HG02678 (cell line): ENCODE measurements around the gene KRT79.
"Not testable (repeated sequence)": the region's sequence is repeated elsewhere in the genome, so short reads cannot be mapped to it uniquely, and the experiment has no call there.

Source experiments
- ATAC-seq: cut with Tn5 transposase; IDR thresholded peaks from one replicate; pipeline ENCODE4 v1.9.1; 2021; ENCODE audit warnings: mild to moderate bottlenecking, moderate library complexity; ENCODE audit not compliant: unreplicated experiment

KRT79 gene

DNA sequence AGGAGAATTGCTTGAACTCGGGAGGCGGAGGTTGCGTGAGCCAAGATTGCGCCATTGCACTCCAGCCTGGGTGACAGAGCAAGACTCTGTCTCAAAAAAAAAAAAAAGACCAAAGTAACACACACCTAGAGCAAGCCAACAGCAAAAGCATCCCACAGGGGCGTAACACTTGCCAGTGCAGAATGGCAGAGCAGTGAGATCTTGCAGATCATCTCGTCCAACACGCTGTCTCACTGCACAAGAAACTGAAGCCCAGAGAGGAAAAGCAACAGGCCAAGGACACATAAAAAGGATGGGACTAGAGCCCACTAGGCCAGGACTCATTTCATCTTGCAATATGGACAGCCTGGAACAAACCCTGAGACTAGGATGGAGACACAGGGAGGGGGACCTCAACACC, 27.4 kb upstream of the KRT79 start:
- no peak for ATAC-seq

DNA sequence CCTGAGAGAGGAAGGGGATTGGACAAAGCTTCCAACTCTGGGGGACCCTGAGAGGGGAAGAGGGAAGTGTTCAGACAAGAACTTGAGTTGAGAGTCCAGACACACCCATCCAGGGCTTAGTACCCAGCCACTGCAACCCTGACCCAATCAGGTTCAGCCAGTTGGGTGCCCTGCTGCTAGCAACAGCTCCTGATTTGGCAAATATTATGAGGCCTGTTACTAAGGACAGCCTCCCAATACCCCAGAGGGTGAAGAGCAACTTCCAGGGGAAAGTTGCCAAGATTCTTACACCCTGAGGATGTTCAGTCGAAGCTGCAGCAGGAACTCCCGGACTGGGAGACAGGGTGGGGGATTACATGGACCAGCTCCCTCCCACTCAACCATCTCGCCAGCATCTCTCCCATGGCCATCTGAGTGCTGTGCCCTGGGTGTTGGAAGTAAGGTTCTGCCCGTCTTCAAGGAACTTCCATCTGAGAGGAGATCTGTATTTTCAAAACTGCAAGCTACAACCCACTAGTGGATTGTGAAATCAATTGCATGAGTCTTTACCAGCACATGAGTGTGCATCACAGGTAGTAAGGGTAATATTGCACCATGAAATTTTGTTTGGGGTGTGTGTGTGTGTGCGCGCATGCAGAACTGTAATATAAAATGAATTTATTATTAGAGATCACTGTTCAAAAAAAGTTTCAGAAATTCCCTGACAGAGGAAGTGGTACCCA, 26.2 kb upstream of the KRT79 start:
- ATAC-seq = no peak

DNA sequence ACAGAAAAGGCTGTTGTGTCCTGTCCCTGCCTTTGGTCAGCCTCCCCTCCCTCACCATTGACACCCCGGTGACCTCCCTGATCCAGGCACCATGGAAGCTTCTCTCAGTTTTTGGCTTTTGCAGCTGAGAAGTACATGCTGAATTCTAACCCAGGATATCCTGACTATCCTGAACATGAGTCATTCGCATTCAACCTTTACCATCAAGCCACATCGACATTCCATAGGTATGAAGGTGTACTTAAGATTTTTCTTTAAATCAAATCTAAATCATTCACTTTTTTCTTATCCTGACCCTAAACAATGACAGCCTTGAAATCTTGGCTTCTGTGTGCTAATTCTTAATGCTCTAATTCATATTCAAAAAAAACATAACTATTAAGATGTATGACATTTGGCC, 23.4 kb upstream of the KRT79 start:
- no peak for ATAC-seq

DNA sequence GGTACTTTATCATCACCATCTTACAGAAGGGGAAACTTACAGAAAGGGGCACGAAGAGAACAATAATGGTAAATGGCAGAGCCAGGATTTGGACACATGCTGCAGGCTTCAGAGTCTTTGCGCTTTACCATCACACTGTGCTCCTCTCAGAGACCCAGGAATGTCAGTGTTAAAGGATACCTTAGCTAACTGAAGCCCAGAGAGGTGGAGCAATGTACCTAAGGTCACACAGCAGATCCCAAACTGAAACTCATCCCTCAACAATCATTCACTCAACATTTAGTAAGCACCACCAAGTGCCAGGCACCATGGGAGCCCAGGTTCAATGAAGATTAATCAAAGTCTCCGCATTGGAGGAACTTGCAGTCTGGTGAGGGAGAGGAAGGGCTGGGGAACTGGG, 22.7 kb upstream of the KRT79 start:
- ATAC-seq = no peak

DNA sequence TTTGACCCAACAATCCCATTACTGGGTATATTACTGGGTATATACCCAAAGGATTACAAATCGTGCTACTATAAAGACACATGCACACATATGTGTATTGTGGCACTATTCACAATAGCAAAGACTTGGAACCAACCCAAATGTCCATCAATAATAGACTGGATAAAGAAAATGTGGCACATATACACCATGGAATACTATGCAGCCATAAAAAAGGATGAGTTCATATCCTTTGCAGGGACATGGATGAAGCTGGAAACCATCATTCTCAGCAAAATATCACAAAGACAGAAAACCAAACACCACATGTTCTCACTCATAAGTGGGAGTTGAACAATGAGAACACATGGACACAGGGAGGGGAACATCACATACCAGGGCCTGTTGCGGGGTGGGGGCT, 22.0 kb upstream of the KRT79 start:
- ATAC-seq = not testable (repeated sequence)

DNA sequence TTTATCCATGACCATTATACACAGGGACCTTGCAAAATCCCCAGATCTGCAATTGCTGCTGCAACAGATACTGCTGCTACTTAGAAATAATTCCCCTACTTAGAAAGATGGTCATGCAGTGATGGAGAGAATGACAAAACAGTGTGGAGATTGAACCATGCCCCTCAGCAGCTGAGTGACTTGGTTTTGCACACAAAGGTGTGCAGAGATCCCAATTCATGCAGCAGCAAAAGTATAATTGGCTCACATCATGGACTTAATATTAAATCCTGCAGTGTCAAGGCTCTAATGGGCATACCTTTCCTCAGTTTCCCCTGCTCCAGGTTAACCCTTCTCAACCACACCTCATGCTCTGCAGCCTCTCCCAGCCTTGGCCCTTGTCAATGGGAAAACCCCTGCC, 17.7 kb upstream of the KRT79 start:
- no peak for ATAC-seq

DNA sequence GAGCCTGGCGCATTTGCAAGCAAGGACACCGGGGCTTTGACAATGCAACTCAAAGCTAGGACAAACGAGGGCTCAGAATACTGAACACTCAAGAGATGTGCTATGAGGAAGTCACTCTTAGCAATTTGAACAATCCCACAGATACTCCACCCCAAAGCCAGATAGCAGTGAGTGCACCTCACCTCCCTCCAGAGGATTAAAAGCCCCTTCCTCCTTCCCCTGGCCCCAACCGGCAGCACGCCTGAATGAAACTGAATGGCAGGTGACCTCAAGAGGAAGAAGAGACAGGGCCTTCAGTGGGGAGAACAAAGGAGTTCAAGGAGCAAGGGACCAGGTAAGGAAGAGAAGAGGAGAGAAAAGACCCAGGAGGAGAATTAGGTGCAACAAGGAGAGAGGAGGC, 16.6 kb upstream of the KRT79 start:
- no peak for ATAC-seq

DNA sequence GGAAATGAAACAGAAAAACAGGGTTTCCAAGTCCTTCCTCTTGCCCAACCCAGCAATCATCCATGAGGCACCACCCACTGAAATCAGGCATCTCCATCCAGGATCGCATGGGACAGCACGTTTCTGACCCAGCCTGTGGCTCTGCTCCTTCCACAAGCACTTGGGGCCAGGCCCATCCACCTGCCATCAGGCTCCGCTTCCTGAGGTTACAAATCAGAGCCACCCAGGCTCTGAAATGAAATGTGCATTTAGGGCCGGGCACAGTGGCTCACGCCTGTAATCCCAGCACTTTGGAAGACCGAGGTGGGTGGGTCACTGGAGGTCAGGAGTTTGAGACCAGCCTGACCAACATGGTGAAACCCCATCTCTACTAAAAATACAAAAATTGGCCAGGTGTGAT, 15.4 kb upstream of the KRT79 start:
- no peak for ATAC-seq

DNA sequence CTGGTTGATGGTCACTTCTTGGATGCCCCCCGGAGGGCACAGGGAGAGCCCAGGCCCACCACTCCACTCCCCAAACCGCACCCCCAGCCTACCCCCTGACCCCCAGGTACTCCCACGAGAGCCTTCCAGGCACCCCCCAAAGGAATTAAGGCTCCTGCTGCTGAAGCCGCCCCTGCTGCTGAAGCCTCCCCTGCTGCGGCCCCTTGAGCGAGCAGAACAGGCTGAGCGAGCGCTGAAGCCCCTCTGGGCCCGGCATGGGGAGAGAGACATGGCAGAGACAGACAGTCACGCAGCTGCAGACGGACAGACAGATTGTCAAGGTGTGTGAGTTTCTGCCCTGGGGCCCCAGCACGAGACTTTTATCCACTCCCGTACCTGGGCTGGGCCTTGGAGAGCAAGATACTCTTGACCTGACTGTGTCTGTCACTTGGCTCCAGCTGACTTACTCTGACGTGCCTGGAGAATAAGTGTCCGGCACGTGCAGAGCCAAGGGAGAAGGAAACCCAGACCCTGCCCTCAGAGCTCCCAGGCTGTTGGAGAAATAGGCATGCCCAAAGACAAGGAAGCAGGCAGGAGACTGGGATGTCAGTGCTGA, 14.6 kb upstream of the KRT79 start, which contains the start of gene KRT78:
KRT78 (minus strand) TSS at position 334 of the 595 bp plus-strand sequence; CDS start at position 270, 64 bp downstream.
- ATAC-seq = no peak

DNA sequence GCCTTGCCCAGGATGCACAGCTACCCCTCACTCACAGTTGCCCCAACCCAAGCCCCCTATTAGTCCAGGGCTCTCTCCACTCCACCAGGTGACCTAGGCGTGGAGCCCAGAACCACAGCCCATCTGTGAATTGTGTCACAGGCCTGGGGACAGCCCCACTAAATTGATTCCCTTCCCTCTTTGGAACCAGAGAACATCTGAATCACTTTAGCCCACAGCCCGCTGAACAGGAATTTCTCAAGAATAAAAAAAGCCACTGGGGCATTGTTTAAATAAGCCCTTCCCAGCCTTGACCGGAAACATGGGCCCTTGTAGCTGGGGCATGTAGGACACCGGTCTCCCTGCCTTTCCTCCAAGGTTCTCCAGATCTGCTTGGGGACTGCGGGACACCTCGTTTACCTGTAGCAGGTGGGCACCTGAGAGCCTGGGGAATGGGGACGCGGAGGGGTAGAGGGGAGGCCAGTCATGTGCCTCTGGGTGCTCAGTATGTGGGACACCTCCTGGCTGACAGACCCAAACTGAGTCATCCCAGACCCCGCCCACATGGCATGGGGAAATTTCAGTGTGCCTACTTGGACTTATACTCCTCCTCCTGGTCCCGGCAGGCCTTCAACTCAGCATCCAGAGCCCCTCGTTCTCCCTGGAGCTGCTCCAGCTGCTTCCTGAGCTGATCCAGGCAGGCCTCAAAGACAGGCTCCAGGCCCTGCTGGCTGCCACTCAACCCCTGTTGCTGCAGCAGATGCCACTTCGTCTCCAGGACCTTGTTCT, 13.4 kb upstream of the KRT79 start:
- no peak for ATAC-seq

DNA sequence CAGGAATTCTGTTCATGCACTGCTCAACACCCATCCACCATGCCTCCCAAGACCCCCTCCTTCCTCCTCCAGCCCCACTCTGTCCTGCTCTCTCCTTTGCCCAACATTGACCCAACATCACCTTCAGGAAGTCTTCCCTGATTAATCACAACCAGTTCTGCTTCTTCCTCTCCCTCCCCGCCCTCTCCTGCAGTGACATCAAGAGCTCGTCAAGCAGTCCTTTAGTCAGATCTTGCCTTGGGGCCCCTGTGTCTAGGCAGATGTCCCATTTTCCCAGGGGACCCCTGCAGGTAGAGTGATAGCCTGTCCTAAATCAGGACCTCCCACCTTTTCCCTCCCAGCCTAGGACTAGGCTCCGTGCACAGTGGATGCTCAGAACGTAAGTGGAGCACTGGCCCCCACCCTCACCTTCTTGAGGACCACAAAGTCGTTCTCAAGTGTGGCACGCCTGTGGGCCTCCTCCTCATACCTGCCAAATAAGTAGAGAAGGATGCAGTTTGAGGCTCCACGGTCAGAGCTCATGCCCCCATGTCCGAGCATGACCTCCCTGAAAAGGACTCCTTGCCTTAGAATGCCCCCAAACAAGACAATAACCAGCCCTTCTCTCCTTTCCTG, 12.4 kb upstream of the KRT79 start:
- no peak for ATAC-seq

DNA sequence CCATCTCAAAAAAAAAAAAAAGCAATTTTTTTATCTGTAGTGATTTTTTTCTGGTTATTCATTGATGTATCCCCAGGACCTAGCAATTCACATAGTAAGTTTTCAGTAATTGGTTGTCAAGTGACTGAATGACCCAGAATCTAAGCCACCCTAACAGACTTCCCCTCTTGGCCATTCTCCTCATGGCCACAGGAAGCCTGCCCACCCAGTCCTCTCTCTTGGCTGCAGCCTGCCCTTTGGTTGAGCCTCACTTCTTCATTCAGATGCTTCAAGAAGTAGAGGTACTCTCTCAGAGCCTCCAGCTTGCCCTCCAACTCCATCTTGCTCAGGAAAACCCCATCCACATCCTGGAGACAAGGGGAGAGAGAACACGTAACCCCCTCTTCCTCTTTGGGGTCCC, 11.8 kb upstream of the KRT79 start:
- ATAC-seq = no peak

DNA sequence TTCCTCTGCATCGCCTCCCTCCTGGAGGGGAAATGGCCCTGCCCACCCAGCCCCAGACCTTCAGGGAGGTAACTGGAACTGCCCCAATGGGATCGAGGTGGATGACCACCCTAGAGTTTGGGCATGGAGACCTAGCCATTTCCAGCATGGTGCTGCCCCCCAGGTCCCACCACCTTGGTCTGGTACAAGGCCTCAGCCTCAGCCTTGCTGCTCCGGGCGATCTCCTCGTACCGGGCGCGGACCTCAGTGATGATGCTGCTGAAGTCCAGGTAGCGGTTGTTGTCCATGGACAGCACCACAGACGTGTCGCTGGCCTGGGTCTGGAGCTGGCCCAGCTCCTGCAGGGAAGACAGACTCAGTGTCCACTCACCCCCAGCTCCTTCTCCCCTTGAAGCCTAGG, 10.3 kb upstream of the KRT79 start:
- no peak for ATAC-seq

DNA sequence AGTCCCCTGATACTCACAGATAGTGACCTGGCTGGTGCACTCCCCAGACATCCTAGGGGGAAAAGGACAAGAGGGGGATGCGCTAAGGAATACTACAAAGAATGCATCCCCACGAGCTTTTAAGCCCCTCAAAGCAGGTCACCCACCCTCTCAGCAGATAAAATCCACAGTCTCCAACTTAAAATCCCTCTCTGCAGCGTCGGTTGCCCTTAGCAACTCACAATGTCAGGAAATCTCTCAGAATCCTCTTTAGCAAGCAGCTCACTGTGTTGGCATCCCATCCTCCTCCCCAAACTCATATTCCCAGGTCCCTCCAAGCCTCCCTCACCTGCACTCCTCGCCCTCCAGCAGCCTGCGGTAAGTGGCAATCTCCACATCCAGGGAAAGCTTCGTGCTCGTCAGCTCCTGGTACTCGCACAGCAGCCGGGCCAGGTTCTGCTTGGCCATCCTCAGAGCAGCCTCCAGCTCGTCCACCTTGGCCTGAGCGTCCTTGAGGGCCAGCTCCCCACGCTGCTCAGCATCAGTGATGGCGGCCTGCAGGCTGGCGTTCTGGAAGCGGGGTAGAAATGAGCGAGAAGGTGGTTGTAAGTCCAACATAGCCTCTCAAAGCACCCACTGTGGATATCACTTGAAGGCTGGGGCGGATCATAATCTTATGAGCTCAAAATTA, 5.5 kb upstream of the KRT79 start:
- no peak for ATAC-seq

DNA sequence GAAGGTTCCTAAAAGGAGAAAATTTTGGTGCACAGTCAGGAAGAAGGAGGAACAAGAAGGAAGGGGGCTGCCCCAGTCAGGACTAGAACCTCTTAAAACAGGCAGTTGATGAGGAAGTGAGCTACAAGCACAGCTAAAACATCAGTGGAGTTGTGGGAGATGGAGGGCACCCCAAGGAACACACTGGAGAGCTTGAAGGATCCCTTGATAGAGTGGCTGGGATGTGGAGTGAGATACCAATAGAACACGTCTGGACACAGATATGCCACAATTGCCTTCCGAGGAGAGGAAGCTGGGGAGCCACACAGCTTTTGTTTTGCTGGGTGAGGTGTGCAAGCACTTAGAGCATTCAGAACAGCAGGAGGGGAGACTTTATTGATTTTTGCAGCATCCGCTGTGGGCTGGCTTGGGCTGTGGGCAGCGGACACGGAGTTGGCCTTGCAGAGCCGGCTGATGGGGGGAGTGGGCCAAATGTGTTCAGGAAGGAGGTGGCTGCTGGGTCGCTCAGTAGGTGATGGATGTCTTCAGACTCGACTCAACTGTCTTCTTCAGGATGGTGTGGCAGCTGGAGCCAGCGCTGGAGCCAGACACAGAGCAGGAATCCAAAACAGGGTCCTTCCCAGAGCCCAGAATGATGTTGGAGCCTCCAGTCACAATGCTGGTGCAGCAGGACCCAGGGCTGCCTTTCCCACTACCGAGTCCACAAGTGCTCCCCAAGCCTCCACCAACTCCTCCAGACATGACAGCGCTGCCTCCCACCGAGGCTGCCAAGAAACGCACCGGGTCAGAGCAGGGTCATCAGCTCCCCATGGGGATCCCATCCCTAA, 4.7 kb upstream of the KRT79 start:
- no peak for ATAC-seq

DNA sequence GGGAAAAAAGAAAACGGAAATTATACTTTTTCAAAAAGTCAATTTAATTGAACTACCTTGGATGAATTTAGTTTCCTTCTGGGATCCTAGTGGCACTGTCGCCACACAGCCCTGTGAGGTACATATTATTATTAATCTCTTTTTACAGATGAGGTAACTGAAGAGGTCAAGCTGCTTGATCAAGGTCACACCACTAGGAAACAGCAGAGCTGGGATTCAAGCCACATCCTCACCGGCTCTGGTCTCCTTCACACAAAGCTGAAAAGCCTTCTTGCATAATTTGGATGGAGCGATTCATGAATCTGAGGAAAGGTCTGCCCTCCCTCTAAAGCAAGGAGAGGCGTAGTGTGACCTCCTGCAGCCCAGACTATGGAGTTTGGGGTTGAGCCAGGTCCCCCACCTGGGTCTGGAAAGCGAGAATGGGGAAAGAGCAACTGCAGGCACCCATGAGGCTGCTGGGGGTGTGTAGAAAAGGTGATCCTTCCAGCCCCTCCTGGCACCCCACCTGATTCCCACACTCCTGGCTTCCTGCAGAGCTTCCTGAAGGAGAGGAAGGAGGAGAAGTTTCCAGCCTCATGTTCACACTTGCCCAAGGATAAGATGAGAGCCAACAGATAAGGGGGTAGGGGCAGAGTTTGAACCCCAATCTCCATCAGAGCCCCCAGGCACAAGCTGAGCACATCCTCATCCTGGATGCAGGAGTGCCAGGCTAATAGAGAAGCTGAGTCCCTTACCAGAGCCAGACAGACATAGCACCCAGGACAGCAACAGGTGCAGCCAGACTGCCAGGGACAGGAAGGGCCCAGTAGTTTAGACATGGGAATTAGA, 3.9 kb upstream of the KRT79 start:
- ATAC-seq = no peak

DNA sequence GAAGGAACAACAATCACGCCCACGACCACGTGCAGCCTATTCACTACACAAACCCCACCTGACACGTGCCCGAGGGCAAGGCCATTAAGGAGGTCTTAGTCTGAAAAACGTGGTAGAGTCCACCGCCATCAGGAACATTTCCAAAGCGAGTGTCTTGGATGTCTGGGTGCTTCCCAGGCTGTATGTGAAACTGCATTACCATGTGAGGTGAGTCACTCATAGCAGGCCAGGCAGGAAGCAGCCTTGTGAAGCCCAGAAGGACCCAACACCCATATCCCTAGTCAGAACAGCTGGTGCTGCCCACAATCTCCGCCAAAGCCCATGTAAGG, 3.3 kb upstream of the KRT79 start:
- ATAC-seq = no peak

DNA sequence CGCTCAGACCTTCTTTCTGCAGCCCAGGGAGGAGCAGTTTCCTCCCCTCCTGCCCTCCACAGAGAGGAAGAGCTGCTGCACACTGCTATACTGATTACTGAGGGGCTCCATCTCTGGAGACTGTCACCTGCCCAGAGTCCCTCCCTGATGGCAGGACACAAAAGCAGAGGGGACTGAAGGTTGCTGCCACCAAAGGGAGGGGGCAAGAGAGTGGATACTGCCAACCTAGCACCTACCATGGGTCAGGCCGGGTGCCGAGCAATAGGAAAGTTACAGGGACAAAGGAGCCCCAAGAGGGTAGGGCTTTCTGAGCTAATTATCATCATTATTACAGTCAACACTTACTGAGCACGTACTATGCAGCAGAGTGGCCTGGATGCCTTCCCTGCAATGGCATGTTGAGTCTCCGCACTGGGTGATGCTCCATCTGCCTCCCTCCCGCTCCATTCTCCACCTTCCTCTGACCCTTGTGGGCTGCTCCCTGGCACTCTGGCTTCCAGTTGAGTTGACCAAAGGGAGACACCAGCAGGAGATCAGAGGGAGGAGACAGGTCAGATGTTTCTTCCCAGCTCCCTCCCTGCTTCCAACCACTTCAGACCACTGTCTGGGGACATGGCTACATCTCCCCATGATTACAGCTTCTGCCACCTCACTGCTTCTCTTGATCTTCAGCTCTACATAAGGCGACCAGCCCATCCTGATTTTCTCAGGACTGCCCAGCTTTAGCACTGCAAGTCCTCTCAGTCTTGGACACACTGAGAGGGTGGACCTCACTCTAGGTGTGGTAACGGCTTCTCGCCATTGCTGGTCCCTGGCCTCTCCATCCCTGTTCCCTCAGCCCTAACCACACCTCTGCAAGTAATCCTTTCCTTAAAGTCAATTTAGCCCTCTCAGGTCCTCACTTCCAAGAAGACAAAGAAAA, 2.6 kb upstream of the KRT79 start:
- ATAC-seq = no peak
